ENCODE results near the gene SUCLG2.

Gene SUCLG2

DNA sequence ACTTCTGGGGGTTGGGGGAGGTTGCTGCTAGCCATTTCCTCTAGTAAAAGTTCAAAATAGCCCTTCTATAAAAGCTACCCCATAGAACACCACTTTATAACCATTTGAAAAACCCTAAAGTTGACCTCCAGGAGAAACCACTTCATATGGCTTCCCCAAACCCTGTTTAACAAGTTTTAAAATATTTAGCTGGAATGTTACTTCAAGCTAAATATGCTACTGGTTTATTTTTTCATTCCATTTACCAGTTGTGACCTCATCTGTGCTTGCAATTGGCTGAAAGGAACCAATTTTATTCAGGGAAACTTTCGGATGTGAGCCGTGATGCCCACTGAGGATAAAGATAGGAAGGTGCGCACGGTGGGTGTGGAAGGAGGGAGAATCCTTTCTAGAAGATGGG is 221.3 kb downstream of the SUCLG2 start:
- DNase-seq = no peak

- DNase-seq = no peak
Observed at GRCh38 chr3:67431887-67432286, 222.5 kb downstream of the SUCLG2 start.

DNA sequence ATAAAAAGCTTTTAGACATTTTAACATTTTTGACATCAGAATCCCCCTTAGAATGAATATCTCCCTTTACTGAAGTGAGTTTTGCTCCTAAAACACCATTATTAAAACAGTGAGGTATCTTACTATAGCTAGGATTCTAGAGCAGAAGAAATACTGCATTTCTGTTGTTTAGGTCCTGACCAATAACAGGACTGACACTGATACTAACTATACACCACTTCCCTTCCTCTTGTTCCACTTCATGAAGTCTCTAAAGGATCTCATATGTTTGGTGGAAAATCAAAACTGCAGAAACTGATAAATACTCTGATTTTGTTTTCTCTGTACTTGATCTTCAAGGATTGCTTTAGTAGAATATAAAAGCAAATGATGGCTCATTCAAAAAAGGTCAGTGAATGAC is 230.7 kb downstream of the SUCLG2 start:
- DNase-seq = no peak

DNA sequence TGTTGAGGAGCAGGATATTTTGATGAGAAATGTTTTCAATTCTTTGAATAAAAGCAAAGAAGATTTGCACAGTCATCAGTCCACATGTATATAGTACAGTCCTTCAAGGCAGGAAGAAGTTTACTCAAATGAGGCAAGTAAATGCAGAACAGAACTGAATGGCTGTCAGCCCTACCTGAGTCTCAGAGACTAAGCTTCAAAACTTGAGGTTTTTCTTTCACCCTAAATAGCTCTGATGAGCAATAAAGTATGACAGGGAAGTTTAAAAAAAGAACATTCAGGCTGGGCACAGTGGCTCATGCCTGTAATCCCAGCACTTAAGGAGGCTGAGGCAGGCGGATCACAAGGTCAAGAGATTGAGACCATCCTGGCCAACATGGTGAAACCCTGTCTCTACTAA is 232.5 kb downstream of the SUCLG2 start:
- no peak for DNase-seq

DNA sequence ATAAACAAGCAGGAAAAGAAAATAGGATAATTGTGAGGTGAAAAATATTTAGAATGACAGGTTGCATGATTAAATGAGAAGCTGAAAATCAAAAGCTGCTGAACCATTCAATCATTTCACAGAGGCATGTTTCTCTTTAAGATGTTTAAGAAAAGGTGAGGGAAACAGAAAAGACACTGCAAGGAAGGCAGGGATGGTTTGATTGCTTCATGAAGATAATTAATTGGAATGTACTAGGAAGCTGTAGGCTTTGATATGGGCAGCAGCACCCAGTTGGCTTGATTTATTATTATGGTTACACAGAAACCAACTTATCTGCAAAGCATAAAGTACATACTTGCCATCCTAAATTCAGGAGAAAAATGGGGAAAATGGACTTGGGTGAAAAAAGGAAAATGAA is 234.6 kb downstream of the SUCLG2 start:
- DNase-seq = no peak

- no peak for DNase-seq
Observed at GRCh38 chr3:67419218-67419529, 235.2 kb downstream of the SUCLG2 start.

DNA sequence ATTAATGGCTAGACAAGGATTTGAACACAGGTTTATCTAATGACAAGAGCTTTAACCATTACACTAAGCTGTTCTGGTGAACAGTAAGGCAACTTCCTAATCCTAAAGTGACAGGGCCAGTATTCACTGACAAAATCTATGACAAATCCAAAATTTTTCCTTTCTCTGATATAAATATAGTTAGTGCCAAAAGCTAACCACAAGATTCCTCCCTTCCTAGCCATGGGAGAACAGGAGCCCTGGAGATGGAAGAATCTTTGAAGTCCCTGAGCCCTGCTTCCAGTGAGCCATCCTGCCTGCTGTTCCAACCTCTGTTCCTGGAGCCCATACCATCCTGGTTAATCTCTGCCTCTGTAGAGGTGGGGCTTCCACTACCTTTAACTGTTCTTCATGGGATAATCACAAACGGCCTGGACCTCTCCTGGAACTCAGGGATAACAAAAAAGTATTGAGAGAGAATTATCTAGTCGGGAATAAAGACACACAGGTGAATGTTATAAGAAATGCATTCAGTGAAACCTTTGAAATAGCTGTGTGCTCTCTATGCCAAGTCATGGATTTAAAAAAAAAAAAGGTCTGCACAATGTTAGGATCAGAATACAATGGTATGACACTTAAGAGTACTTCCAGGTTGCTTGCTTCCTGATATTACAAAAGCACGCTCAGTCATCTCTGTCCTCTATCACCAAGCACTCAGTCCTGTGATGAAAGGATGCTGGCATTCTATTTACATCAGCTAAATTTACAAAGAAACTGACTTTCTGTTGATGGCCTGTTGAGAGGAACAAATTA is 235.8 kb downstream of the SUCLG2 start:
- no peak for DNase-seq

DNA sequence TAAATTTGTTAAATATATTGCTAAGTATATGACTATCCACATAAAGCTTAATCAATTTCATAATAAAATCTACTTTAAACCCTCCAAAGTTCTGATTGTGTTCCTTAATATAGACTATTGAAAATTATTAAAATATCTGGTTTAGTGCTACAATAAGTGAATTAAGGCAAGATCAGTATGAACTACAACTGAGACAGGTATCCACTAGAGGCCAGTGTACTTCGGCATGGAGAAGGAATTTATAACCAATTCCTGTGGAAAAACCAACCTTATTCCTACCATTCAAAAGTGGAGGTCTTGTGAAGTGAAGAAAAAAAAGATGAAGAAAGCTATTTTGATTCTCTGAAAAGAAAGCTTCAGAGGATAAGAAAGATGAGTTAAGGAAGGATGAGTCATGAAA is 237.7 kb downstream of the SUCLG2 start:
- no peak for DNase-seq

- no peak for DNase-seq
Observed at GRCh38 chr3:67415511-67415910, 238.9 kb downstream of the SUCLG2 start.

GRCh38 chr3:67414740-67415139 is 239.7 kb downstream of the SUCLG2 start:
- no peak for DNase-seq

- DNase-seq = no peak
Observed at GRCh38 chr3:67405193-67405592, 249.2 kb downstream of the SUCLG2 start.

DNA sequence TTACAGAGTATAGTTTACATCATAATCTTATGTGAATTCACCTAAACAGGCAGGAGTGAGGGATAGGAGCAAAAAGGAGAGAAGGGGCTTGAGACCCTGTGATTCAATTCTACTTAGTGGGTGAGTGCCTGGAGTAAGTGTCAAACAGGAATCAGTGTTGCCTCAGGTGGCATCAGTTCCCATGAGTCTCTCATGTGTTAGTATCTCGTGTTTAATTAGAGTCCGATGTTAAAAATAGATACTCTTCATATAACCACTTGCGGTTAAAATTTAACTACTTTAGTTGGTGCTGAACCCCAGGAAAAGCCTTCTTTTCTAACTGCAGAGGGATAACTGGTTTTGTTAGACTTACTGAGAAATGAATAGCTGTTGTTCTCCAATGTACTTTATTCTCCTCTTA is 251.5 kb downstream of the SUCLG2 start:
- no peak for DNase-seq

DNA sequence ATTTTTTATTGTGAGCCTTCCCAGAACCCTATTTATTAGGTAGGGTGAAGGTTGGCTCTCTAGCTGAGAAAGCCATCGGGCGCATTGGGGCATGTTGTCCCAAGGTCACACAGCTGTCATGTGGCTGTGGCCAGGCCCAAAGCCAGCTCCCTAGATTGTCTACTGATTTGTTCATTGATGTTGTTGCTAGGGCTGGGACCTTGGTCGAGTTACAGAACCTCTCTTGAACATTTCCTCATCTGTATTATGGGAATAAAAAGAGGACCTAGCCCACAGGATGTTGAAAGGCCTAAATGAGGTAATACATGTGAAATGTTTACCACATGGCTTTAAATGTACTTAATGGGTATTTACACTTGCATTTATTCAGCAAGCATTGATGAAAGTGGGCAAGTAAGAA is 252.5 kb downstream of the SUCLG2 start:
- no peak for DNase-seq

DNA sequence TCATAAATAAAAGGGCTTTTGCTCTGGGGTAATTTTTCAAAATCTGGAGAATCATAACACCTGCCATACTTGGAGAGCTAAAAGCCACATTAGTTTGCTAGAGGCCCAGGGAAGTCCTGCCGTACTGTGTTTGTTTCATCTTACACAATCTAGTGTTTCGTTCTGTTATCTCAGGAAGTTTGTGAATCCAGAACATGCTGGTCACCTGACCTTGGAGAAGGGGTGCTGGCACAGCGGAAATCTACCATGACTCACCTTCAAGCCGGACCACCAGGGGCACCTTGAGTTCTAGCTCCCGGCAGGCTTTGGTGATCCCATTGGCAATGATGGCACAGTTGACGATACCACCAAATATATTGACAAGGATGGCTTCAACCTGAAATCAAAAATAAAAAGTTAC is 253.9 kb downstream of the SUCLG2 start:
- DNase-seq = no peak

- DNase-seq = no peak
Observed at GRCh38 chr3:67389176-67389575, 265.2 kb downstream of the SUCLG2 start.

- DNase-seq = no peak
Observed at GRCh38 chr3:67388738-67389137, 265.7 kb downstream of the SUCLG2 start.

GRCh38 chr3:67386451-67386850 is 268.0 kb downstream of the SUCLG2 start:
- no peak for DNase-seq

- DNase-seq = no peak
Observed at GRCh38 chr3:67384760-67385397, 269.5 kb downstream of the SUCLG2 start.

DNA sequence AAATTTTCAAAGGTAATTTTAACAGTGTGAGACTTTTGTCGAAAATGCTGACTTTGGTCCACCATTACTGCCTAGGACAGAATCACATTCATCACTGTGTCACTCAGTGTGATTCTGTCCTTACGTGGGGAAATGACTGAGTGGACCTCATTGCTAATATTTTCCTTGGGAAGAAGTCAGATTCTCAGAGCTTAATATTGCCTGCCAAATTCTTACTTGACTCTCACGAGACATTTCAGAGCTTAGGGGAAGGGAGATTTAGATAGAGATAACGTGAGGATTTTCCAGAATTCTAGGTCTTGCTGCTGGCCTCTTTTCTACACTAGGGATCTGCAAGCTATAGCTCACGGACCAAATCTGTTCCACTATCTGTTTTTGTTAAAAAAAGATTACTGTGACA is 270.4 kb downstream of the SUCLG2 start:
- DNase-seq = no peak

DNA sequence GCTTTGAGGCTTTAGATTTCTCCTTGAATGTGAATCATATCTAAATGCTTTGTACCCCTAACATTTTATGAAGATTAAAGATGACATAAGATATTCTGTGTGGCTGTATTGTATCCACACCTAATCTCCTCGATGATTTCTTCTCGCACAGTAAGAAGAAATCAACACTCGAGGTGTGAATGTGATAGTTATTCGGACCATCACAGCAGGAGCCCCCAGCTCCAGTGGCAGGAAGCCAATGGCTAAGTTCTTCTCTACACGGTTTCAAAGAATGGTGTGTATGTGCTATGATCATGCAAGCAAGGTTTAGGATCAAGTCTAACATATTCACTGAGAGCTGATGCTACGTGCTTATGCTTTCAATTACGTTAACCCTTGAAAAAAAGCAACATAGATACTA is 271.0 kb downstream of the SUCLG2 start:
- no peak for DNase-seq

DNA sequence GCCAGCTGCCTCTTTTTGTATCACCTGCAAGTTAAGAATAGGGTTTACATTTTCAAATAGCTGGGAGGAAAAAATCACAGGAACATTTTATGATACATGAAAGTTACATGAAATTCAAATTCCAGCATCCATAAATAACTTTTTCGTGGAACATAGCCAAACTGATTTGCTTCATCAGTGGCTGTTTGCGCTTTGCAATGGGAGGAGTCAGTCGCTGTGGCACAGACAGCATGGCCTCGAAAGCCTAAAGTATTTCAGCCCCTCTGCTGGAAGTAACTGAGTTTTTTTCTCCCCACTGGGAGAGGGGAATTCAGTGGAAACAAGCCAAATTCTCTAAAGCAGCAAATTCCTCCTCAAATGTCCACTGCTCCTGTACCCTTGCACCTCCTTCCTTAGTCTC is 271.9 kb downstream of the SUCLG2 start:
- no peak for DNase-seq

DNA sequence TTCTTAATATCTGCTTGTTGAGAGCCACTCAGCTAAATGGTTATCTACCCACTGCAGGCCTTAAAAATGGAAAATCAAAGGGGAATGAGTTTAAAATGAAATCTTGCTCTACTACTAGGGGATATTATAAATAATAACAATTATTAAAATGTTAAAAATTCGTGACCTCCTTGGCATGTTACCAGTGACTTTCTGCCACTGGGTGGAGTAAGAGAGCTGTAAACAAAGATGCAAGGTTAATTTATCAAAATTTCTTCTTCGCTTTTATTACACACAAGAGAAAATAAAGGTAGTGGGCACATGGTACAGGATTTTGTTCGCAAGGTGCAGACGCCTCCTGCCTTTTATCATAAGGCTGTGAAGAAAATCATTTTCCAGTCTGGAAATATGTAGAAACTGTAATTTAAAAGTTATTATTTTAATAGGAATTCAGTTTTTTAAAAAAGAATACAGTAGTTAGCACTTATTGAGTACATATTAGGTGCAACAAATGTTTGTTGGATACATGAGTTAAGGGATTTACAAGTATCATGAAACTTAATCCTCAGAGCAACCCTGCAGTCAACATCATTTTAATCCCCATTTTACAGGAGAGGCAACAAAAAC is 272.6 kb downstream of the SUCLG2 start:
- no peak for DNase-seq

- no peak for DNase-seq
Observed at GRCh38 chr3:67380118-67380517, 274.3 kb downstream of the SUCLG2 start.

GRCh38 chr3:67377299-67377698 is 277.1 kb downstream of the SUCLG2 start:
- no peak for DNase-seq

GRCh38 chr3:67376416-67376815 is 278.0 kb downstream of the SUCLG2 start:
- no peak for DNase-seq

All from NCI-H2081 treated with DMSO at 0.1 percent for 48 hours (cell line).